ENCODE measurements around the gene RAI1.

DNA sequence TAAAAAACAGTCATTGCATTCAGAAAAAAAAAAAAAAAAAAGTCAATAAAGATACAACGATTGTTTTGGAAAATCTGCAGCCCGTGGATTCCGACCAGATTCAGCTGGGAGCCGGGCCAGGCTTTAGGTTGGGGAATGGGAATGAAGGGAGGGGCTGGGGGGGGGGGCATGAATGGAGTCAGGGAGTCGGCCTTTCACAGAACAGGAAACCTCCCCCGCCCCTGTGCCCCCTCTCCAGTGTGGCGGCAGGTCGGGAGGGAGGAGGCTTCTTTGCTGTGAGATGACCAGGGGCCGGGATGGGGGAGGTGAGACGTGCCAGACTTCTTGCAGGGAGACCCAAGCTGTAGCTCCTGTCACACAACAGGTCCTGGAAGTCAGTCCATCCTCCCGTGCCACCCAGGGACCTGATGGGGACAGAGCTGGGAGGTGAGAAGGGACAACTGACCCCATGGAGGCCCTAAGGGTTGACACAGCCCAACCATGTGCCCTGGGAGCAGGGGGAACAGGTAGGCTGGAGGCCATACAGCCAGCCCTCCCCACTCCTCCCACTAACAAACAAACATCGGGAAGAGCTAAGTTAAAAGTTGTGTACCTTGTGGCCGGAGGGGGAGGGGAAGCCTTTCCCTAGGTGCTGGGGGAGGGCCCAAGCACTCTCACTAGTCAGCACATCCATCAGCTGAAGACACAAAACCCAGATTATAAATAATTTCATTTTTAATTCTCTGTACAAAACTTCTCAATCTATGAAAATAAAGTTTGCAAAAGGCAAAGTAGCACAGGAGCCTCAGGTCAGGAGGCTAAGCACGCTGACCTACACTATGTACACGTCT lies 130.3 kb downstream of the RAI1 start:
- no peak for TF ChIP-seq POLR2A (IDR thresholded peaks at IDR 0.05)
- TF ChIP-seq, protein P1, sequence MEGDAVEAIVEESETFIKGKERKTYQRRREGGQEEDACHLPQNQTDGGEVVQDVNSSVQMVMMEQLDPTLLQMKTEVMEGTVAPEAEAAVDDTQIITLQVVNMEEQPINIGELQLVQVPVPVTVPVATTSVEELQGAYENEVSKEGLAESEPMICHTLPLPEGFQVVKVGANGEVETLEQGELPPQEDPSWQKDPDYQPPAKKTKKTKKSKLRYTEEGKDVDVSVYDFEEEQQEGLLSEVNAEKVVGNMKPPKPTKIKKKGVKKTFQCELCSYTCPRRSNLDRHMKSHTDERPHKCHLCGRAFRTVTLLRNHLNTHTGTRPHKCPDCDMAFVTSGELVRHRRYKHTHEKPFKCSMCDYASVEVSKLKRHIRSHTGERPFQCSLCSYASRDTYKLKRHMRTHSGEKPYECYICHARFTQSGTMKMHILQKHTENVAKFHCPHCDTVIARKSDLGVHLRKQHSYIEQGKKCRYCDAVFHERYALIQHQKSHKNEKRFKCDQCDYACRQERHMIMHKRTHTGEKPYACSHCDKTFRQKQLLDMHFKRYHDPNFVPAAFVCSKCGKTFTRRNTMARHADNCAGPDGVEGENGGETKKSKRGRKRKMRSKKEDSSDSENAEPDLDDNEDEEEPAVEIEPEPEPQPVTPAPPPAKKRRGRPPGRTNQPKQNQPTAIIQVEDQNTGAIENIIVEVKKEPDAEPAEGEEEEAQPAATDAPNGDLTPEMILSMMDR (IDR thresholded peaks at IDR 0.05): no peak
